AG09319 (cell line): ENCODE results near the gene VEPH1.
A peak's percentile ranks its signal among the peaks of the same experiment; 100 is the strongest.

ENCODE experiments used
- DNase-seq: peaks from one replicate; pipeline ENCODE4 v3.0.0-alpha.2; 2010; ENCODE audit warnings: low read depth; ENCODE audit errors: extremely low read depth
- CTCF ChIP-seq: IDR thresholded peaks from 2 replicates; pipeline ENCODE4 v1.5.1; 2011; ENCODE audit warnings: low read depth, mild to moderate bottlenecking, inconsistent platforms, low read length, moderate library complexity

The VEPH1 gene

GRCh38 chr3:157541506-157542236 lies 38.5 kb upstream of the VEPH1 start:
- TF ChIP-seq CTCF = no peak

GRCh38 chr3:157540656-157541055 lies 37.4 kb upstream of the VEPH1 start:
- TF ChIP-seq CTCF = no peak
- DNase-seq = no peak

More at GRCh38 chr3:157541506-157542236, 38.5 kb upstream of the VEPH1 start:
- DNase-seq = no peak

GRCh38 chr3:157535667-157536066 lies 32.5 kb upstream of the VEPH1 start:
- TF ChIP-seq CTCF = no peak
- no peak for DNase-seq

- TF ChIP-seq CTCF = no peak
- no peak for DNase-seq
These were observed 31.5 kb upstream of the VEPH1 start for GRCh38 chr3:157534725-157535161.

GRCh38 chr3:157533298-157534070 lies 30.3 kb upstream of the VEPH1 start:
- no peak for TF ChIP-seq CTCF
- DNase-seq = peak; percentile 43

- peak; percentile 79 for DNase-seq
- peak; percentile 71 for TF ChIP-seq CTCF
These were observed 29.5 kb upstream of the VEPH1 start for GRCh38 chr3:157532529-157533297.
